SK-N-SH (cell line): ENCODE data around the gene IL1R2. TPM values are rescaled to one million over a fixed set of nuclear protein-coding genes. Genes with fewer than 3 reads are reported as not detected.

Experiments used
- CTCF ChIA-PET: fragments of 300-600, 350-600 bp; formaldehyde crosslinking; extraction: SDS; loops from one replicate; lab custom pipeline; 2021; lab: Yijun Ruan, JAX
- POLR2A ChIA-PET: fragments of 350-600 bp; sonication (Branson Sonifier 250); formaldehyde crosslinking; extraction: SDS; loops from one replicate; lab custom pipeline; 2020; ENCODE audit warnings: antibody characterized with exemption, inconsistent platforms; lab: Yijun Ruan, JAX
- DNase-seq: peaks from one replicate; pipeline ENCODE4 v3.0.0; 2012
- H2AFZ ChIP-seq: fragments of 200-600 bp; sonication (generic); 2 replicates; pipeline ENCODE4 v1.8.1; 2016; ENCODE audit warnings: antibody characterized with exemption, mild to moderate bottlenecking, low read depth
- H3F3A ChIP-seq: fragments of 200-600 bp; sonication (generic); replicated peaks from 2 replicates; pipeline ENCODE3; 2016; ENCODE audit warnings: antibody characterized with exemption, mild to moderate bottlenecking; ENCODE audit not compliant: insufficient read depth
- H3K27ac ChIP-seq, 2 experiments: fragments of 200-500 bp in 1 of 2; fragments of 200-600 bp in 1 of 2; sonication (Bioruptor generic) in 1 of 2; sonication (generic), shearing (Covaris generic) in 1 of 2; 2 replicates each; pipeline versions ENCODE4 v1.5.1 to v1.6.1; 2014 to 2016; ENCODE audit warnings: low read depth in 2 of 2, inconsistent platforms in 1 of 2, low read length in 1 of 2, mild to moderate bottlenecking in 1 of 2, mixed read lengths in 1 of 2
- H3K27me3 ChIP-seq: fragments of 200-600 bp; sonication (generic), shearing (Covaris generic); 2 replicates; pipeline ENCODE4 v1.6.1; 2016; ENCODE audit warnings: mixed run types; ENCODE audit not compliant: insufficient read depth
- H3K36me3 ChIP-seq, 2 experiments: fragments of 200-500 bp in 1 of 2; fragments of 200-600 bp in 1 of 2; sonication (Bioruptor generic) in 1 of 2; sonication (generic) in 1 of 2; replicated peaks in 1 of 2; 2 replicates each; pipeline versions ENCODE3 to v1.5.1; 2014 to 2016; ENCODE audit warnings: low read length in 1 of 2, mild to moderate bottlenecking in 1 of 2; ENCODE audit not compliant: insufficient read depth in 2 of 2, control insufficient read depth in 1 of 2
- H3K4me1 ChIP-seq, 2 experiments: fragments of 200-500 bp in 1 of 2; fragments of 200-600 bp in 1 of 2; sonication (Bioruptor generic) in 1 of 2; sonication (generic), shearing (Covaris generic) in 1 of 2; 2 replicates each; pipeline versions ENCODE4 v1.5.1 to v1.6.1; 2014 to 2016; ENCODE audit warnings: low read depth in 1 of 2, low read length in 1 of 2, mixed run types in 1 of 2; ENCODE audit not compliant: insufficient read depth in 2 of 2, control insufficient read depth in 1 of 2
- H3K4me2 ChIP-seq: fragments of 200-600 bp; sonication (generic), shearing (Covaris generic); 2 replicates; pipeline ENCODE4 v1.6.1; 2017; ENCODE audit warnings: mixed run types
- H3K4me3 ChIP-seq, 2 experiments: fragments of 200-500 bp in 1 of 2; fragments of 200-600 bp in 1 of 2; sonication (Bioruptor generic) in 1 of 2; sonication (generic), shearing (Covaris generic) in 1 of 2; 2 replicates each; pipeline versions ENCODE4 v1.5.1 to v1.8.1; 2014 to 2016; ENCODE audit warnings: low read depth in 2 of 2, inconsistent platforms in 1 of 2, low read length in 1 of 2, mild to moderate bottlenecking in 1 of 2, mixed read lengths in 1 of 2, moderate library complexity in 1 of 2
- H3K79me2 ChIP-seq: fragments of 200-600 bp; sonication (generic); 2 replicates; pipeline ENCODE4 v1.8.1; 2017; ENCODE audit warnings: mild to moderate bottlenecking; ENCODE audit not compliant: insufficient read depth
- H3K9ac ChIP-seq: fragments of 200-600 bp; sonication (generic); 2 replicates; pipeline ENCODE4 v1.6.1; 2017; ENCODE audit warnings: mixed run types
- H3K9me2 ChIP-seq: fragments of 200-600 bp; sonication (generic); 2 replicates; pipeline ENCODE4 v1.6.1; 2017; ENCODE audit warnings: mixed run types
- H3K9me3 ChIP-seq: fragments of 200-600 bp; sonication (generic); 2 replicates; pipeline ENCODE4 v1.6.1; 2017; ENCODE audit warnings: mixed run types, mild to moderate bottlenecking, moderate library complexity
- H4K20me1 ChIP-seq: fragments of 200-600 bp; sonication (generic); 2 replicates; pipeline ENCODE4 v1.6.1; 2017; ENCODE audit warnings: mild to moderate bottlenecking, mixed run types; ENCODE audit not compliant: insufficient read depth
- CTCF ChIP-seq: fragments of 200-600 bp; sonication (generic); IDR thresholded peaks from 2 replicates; pipeline ENCODE4 v1.6.1; 2017; ENCODE audit warnings: antibody characterized with exemption, mild to moderate bottlenecking, moderate library complexity
- ELF1 ChIP-seq: IDR thresholded peaks from 2 replicates; pipeline ENCODE4 v1.4.0; 2012
- FOSL2 ChIP-seq: IDR thresholded peaks from 2 replicates; pipeline ENCODE4 v1.4.0; 2012; ENCODE audit warnings: low read depth, mild to moderate bottlenecking, moderate library complexity, borderline replicate concordance
- FOXJ3 ChIP-seq: sonication (generic); formaldehyde crosslinking; IDR thresholded peaks from 2 replicates; pipeline ENCODE4 v1.5.1; 2020; ENCODE audit warnings: mild to moderate bottlenecking, missing genetic modification reagents
- GATA2 ChIP-seq: sonication (generic); formaldehyde crosslinking; IDR thresholded peaks from 2 replicates; pipeline ENCODE4 v1.5.0; 2020; ENCODE audit warnings: mild to moderate bottlenecking, missing genetic modification reagents
- MEF2A ChIP-seq: IDR thresholded peaks from 2 replicates; pipeline ENCODE4 v1.4.0; 2012; ENCODE audit warnings: low read depth, borderline replicate concordance
- RAD21 ChIP-seq: IDR thresholded peaks from 2 replicates; pipeline ENCODE4 v1.6.1; 2012; ENCODE audit warnings: mild to moderate bottlenecking, low read length
- REST ChIP-seq: IDR thresholded peaks from 2 replicates; pipeline ENCODE4 v1.6.1; 2012; ENCODE audit warnings: mild to moderate bottlenecking, low read depth, low read length, moderate library complexity
- SMC3 ChIP-seq: IDR thresholded peaks from 2 replicates; pipeline ENCODE4 v1.6.1; 2012; ENCODE audit warnings: low read depth, low read length, improper control_type of control experiment
- TAF1 ChIP-seq: IDR thresholded peaks from 2 replicates; pipeline ENCODE4 v1.6.1; 2012; ENCODE audit warnings: low read depth, mild to moderate bottlenecking, low read length, moderate library complexity, borderline replicate concordance
- TEAD4 ChIP-seq: IDR thresholded peaks from 2 replicates; pipeline ENCODE4 v1.4.0; 2012; ENCODE audit warnings: mild to moderate bottlenecking, borderline replicate concordance; ENCODE audit not compliant: insufficient read depth
- WGBS: methylation state at CpG from one replicate; pipeline ENCODE4 v1.1.6; 2017; ENCODE audit warnings: low lambda C conversion rate; 5-methylcytosine and 5-hydroxymethylcytosine counted together
- polyA plus RNA-seq, 3 experiments: library from polyadenylated mRNA; depleted of rRNA; stranded (reverse); fragments of >200 nt; gene quantifications; 2 replicates each; pipeline ENCODE4 v1.2.3, GENCODE V29; 2012

Gene IL1R2
- polyA plus RNA-seq, 1 of the 3 experiments (the other 2 are of a cell fraction), result 0.16 TPM

GRCh38 chr2:102074152-102074783 lies 82.5 kb downstream of the IL1R2 start:
- Histone ChIP-seq H2AFZ (no peak overlapping the region), H3K4me3 (no peak overlapping the region), H3F3A (no peaks in the 10 kb centered on the region), H3K36me3 (no peaks in the 10 kb centered on the region), H3K4me2 (no peak overlapping the region), H3K79me2 (no peaks in the 10 kb centered on the region), H3K9me2 (no peaks in the 10 kb centered on the region), H3K9ac (no peak overlapping the region), H4K20me1 (no peaks in the 10 kb centered on the region), H3K27me3 (no peaks in the 10 kb centered on the region), H3K27ac (no peak overlapping the region), H3K9me3 (peaks cover 5% of the 10 kb centered on the region; the same call in 1 of the 2 replicates), H3K4me1 (no peaks in the 10 kb centered on the region; a peak in 1 of 4 replicates)
- CTCF ChIA-PET, result interaction anchor here (0.6 kb wide), 1 partner anchor 54 kb away, joined by 5 read pairs; no protein-coding TSS in a partner anchor
- no peak for DNase-seq
- WGBS, result 83% methylated on average over 5 of the region's 6 CpGs
- no peak for TF ChIP-seq MEF2A
- TF ChIP-seq FOSL2, result no peak
- no peak for TF ChIP-seq SMC3
- no peak for TF ChIP-seq ELF1
- POLR2A ChIA-PET, result no interaction called here

DNA sequence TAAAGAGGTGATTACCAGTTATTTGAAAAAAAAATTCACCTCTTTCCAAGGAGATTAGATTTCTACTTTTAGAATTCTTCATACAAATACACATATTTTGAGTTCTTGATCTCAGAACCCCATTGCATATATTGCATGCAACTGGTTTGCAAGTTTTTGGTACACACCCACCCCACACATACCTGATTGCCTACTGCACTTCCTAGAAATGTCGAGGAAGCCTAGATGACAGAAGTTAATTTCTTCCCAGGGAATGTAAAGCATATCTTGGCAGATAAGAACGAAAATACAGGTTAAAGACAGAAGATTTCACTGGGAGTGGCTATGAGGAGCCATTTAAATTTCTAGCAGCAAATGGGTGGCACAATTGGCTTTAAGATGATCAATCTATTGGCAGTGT lies 83.7 kb downstream of the IL1R2 start:
- WGBS, result 50% methylated on average over 2 of the region's 2 CpGs
- ChIA-PET CTCF (no interaction called here), POLR2A (no interaction called here)
- Histone ChIP-seq H4K20me1 (no peaks in the 10 kb centered on the region), H3K36me3 (no peaks in the 10 kb centered on the region), H3K4me3 (no peak overlapping the region), H2AFZ (no peak overlapping the region), H3K9me2 (no peaks in the 10 kb centered on the region), H3K79me2 (no peaks in the 10 kb centered on the region), H3K4me2 (no peak overlapping the region), H3K4me1 (no peaks in the 10 kb centered on the region; a peak in 1 of 4 replicates), H3K9me3 (peaks cover 5% of the 10 kb centered on the region), H3K9ac (no peak overlapping the region), H3F3A (no peaks in the 10 kb centered on the region), H3K27ac (no peak overlapping the region), H3K27me3 (no peaks in the 10 kb centered on the region)
- TF ChIP-seq TEAD4 (no peak), GATA2 (no peak), FOXJ3 (CRISPR knock-in tag) (no peak), FOSL2 (no peak), MEF2A (no peak), REST (no peak), CTCF (no peak), TAF1 (no peak), RAD21 (no peak)
- DNase-seq, result no peak
